A673 (cell line): ENCODE data around the gene JAKMIP1. TPM values are rescaled to one million over a fixed set of nuclear protein-coding genes. Genes with fewer than 3 reads are reported as not detected.
"Not testable (repeated sequence)": the region's sequence is repeated elsewhere in the genome, so short reads cannot be mapped to it uniquely, and the experiment has no call there.

Experiments
- BruUV-seq: library from RNA; stranded (reverse); fragments of 400-500 nt; replicated peaks from 2 replicates; lab custom pipeline; 2021; lab: Mats Ljungman, UMichigan
- CTCF ChIA-PET: fragments of 300-600 bp; sonication (Branson Sonifier 250); formaldehyde crosslinking; loops from one replicate; lab custom pipeline; 2022; ENCODE audit warnings: antibody characterized with exemption; lab: Charles Lee
- POLR2A ChIA-PET: fragments of 300-600 bp; sonication (Branson Sonifier 250); formaldehyde crosslinking; loops from one replicate; lab custom pipeline; 2022; ENCODE audit warnings: antibody characterized with exemption; ENCODE audit not compliant: low non-redundant PET; lab: Charles Lee
- DNase-seq: peaks from one replicate; pipeline ENCODE4 v3.0.0-alpha.2; 2015; ENCODE audit warnings: low spot score
- H3K27ac ChIP-seq: fragments of 200-600 bp; sonication (generic); 2 replicates; pipeline ENCODE4 v1.5.1; 2016; ENCODE audit warnings: mixed run types, low read depth, mild to moderate bottlenecking, mixed read lengths, antibody characterized with exemption, low read length; ENCODE audit not compliant: poor library complexity, severe bottlenecking
- H3K27me3 ChIP-seq: fragments of 200-600 bp; sonication (generic); replicated peaks from 2 replicates; pipeline ENCODE4 v1.6.1; 2017; ENCODE audit warnings: mixed run types, low read depth, mild to moderate bottlenecking, mixed read lengths, antibody characterized with exemption, low read length; ENCODE audit not compliant: insufficient read depth, poor library complexity
- H3K36me3 ChIP-seq: fragments of 200-600 bp; sonication (generic); 2 replicates; pipeline ENCODE4 v1.6.1; 2016; ENCODE audit warnings: mixed run types, mild to moderate bottlenecking, mixed read lengths, antibody characterized with exemption, low read length; ENCODE audit not compliant: insufficient read depth, poor library complexity, severe bottlenecking
- H3K4me1 ChIP-seq: fragments of 200-600 bp; sonication (generic); 2 replicates; pipeline ENCODE4 v1.6.1; 2017; ENCODE audit warnings: mixed run types, mild to moderate bottlenecking, mixed read lengths, antibody characterized with exemption, low read length; ENCODE audit not compliant: insufficient read depth, poor library complexity, severe bottlenecking
- H3K4me3 ChIP-seq: fragments of 200-600 bp; sonication (generic); 2 replicates; pipeline ENCODE4 v1.5.1; 2016; ENCODE audit warnings: low read depth, mixed run types, mild to moderate bottlenecking, mixed read lengths, low read length; ENCODE audit not compliant: poor library complexity, severe bottlenecking
- H3K9me3 ChIP-seq: fragments of 200-600 bp; sonication (generic); 2 replicates; pipeline ENCODE4 v1.6.1; 2016; ENCODE audit warnings: mixed run types, low read depth, mild to moderate bottlenecking, mixed read lengths, antibody characterized with exemption, low read length; ENCODE audit not compliant: poor library complexity, severe bottlenecking
- EZH2 ChIP-seq: fragments of 200-600 bp; sonication (generic); IDR thresholded peaks from 2 replicates; pipeline ENCODE4 v1.6.1; 2017; ENCODE audit warnings: borderline replicate concordance, low read depth, mild to moderate bottlenecking, mixed read lengths, antibody characterized with exemption, low read length; ENCODE audit not compliant: poor library complexity, severe bottlenecking
- intact Hi-C: fragments of 100-400 bp; cut with micrococcal nuclease; formaldehyde crosslinking; loops from one replicate; pipeline ENCODE4 v1.10.0; 2022; ENCODE audit not compliant: unreplicated experiment
- total RNA-seq: library from RNA; stranded (reverse); gene quantifications from 2 replicates; pipeline ENCODE4 v1.2.3, GENCODE V29; 2021
- TF ChIP-seq, protein P1 (sequence below): fragments of 300-800, 200-600 bp; sonication (generic); conservative IDR thresholded peaks from 2 replicates; pipeline ENCODE4 v1.5.1; 2017; ENCODE audit warnings: low read depth, mild to moderate bottlenecking, antibody characterized with exemption, low read length, moderate library complexity, mixed read lengths

Gene JAKMIP1
- total RNA-seq, 1 experiment from 2014 or later = not detected

DNA sequence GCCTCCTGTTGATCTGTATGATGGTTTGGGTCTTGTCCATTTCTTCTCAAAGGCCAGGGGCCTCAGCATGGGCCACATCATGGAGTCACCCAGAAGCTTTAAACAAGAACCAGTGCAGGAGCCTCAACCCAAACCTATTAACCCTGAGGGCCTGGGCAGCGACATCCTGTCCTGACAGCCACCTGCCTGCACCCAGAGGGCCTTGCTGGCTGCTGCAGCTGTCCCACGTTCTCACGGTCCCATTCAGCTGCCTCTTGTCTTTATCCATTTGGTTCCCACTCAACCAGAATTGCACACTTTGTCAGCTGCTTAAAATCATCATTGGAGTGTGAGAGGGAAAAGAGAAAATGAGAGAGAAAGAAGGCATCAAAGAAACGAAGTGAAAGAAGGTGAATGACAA is 203.7 kb downstream of the JAKMIP1 start:
- Histone ChIP-seq H3K27ac (no peak overlapping the region), H3K9me3 (no peaks in the 10 kb centered on the region), H3K4me3 (no peak overlapping the region), H3K36me3 (no peaks in the 10 kb centered on the region), H3K4me1 (no peaks in the 10 kb centered on the region), H3K27me3 (peaks cover 27% of the 10 kb centered on the region)
- no TSS peak for BruUV-seq
- no peak for TF ChIP-seq EZH2
- TF ChIP-seq, protein P1, sequence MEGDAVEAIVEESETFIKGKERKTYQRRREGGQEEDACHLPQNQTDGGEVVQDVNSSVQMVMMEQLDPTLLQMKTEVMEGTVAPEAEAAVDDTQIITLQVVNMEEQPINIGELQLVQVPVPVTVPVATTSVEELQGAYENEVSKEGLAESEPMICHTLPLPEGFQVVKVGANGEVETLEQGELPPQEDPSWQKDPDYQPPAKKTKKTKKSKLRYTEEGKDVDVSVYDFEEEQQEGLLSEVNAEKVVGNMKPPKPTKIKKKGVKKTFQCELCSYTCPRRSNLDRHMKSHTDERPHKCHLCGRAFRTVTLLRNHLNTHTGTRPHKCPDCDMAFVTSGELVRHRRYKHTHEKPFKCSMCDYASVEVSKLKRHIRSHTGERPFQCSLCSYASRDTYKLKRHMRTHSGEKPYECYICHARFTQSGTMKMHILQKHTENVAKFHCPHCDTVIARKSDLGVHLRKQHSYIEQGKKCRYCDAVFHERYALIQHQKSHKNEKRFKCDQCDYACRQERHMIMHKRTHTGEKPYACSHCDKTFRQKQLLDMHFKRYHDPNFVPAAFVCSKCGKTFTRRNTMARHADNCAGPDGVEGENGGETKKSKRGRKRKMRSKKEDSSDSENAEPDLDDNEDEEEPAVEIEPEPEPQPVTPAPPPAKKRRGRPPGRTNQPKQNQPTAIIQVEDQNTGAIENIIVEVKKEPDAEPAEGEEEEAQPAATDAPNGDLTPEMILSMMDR = no peak
- intact Hi-C loops = no loop called here
- CTCF ChIA-PET = no interaction called here
- DNase-seq = no peak
- POLR2A ChIA-PET = no interaction called here

DNA sequence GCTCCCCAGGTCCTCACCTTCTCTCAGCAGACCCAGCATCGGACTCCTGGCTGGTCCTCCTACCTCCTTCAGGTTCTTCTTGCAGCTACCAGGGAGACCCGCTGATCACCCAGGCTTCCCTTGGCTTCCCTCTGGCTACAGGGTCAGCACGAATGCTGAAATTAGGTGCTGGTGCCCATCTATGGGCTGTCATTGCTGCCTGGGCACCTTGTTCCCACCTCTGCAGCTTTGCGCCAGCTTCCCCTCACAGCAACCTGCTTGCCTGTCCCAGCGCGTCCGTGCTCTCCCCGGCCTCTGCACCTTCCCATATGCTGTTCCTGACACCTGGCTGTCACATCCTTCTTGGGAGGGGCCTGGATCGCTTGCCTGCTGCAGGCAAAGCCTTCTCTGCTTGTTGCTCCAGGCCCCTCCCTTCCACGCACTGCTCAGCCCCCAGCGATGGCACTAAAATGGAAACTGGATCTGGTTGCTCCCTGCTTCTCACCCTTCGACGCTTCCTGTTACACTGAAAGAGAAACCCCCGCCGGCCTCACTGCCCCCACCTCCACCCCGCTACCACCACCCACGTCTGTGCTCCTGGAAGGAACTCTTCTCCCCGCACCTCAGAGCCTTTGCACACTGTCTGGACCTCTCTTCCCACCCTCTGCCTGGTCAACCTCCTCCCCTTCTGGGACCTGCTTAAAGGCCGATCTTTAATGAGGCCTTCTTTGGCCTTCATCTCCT is 204.3 kb downstream of the JAKMIP1 start:
- POLR2A ChIA-PET = no interaction called here

DNA sequence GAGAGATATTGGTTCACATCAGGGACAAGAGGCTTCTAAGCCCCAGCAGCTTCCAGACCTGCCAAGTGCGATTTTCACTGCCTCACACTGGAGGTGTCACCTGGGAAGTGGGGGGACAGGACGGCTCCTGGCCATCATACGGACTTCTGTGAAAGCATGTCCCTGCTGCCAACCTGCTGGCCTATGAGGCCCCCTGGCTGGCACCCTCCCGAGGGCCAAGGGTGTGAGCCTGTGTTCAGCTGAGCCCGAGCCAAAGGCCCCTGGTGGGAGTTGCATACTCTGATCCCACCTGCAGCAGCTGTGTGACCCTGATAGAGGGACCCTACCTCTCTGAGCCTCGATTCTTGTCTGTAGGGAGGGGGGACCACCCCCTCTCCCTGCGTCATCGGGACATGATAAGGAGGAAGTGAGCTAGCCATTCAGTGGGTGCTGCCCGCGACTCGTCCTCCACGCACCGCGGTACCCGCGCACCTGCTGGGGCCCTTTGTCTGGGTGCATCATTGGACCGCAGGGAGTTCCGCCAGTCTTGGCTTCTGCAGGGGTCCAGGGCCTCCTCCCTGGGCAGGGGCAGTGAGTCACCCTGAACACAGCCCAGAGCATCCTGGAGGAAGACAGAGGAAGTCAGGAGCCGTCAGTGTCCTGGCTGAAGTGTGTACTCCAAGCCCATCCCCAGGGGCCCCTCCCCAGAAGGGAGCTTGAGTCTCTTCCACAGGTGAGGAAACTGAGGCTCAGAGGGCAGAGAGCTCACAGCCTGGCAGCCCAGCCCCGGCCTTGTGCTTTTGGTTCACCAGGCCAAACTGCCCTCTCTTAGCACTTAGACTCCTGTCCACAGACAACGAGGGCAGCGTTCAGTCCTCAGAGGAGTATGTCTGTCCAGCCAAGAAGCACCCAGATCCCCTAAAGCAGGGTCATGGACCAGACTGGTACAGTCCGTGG is 206.2 kb downstream of the JAKMIP1 start:
- Histone ChIP-seq H3K27ac (no peak overlapping the region), H3K4me3 (no peak overlapping the region), H3K4me1 (no peaks in the 10 kb centered on the region), H3K27me3 (peaks cover 3% of the 10 kb centered on the region), H3K36me3 (no peaks in the 10 kb centered on the region), H3K9me3 (no peaks in the 10 kb centered on the region)
- TF ChIP-seq, protein P1 = no peak
- no peak for TF ChIP-seq EZH2
- no TSS peak for BruUV-seq
- CTCF ChIA-PET = no interaction called here
- intact Hi-C loops = no loop called here
- POLR2A ChIA-PET = no interaction called here
- no peak for DNase-seq

More for the DNA sequence above, 204.3 kb downstream of the JAKMIP1 start:
- H3K4me1 ChIP-seq = no peaks in the 10 kb centered on the region
- DNase-seq = no peak
- H3K4me3 ChIP-seq = no peak overlapping the region
- intact Hi-C loops = no loop called here
- CTCF ChIA-PET = no interaction called here
- no peak overlapping the region for H3K27ac ChIP-seq
- H3K9me3 ChIP-seq = no peaks in the 10 kb centered on the region
- no TSS peak for BruUV-seq
- H3K27me3 ChIP-seq = peaks cover 22% of the 10 kb centered on the region
- no peaks in the 10 kb centered on the region for H3K36me3 ChIP-seq
- no peak for TF ChIP-seq EZH2
- TF ChIP-seq, protein P1 = no peak

DNA sequence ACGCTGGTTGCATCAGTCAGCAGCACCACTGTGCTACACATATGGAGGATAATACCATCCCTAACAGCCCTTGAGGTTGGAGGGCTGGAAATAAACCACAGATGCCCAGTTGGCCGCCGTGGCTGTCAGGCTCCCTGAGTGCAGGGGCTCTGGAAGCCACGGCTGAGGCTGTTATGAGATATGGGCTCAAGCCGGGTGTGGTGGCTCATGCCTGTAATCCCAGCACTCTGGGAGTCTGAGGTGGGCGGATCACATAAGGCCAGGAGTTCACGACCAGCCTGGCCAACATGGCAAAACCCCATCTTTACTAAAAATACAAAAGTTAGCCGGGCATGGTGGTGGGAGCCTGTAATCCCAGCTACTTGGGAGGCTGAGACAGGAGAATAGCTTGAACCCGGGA is 207.0 kb downstream of the JAKMIP1 start:
- H3K4me3 ChIP-seq, H3K36me3 ChIP-seq, H3K4me1 ChIP-seq, H3K27me3 ChIP-seq, H3K27ac ChIP-seq, DNase-seq, BruUV-seq, CTCF ChIA-PET, POLR2A ChIA-PET, intact Hi-C loops, H3K9me3 ChIP-seq: not testable (repeated sequence)
